Neural progenitor cell (in vitro differentiated cells): ENCODE measurements around the gene TRIM73.
"Not testable (repeated sequence)": the region's sequence is repeated elsewhere in the genome, so short reads cannot be mapped to it uniquely, and the experiment has no call there.

Source experiments
- EZH2 ChIP-seq: fragments of 200-600 bp; sonication (generic); IDR thresholded peaks from 2 replicates; pipeline ENCODE4 v1.6.1; 2017; ENCODE audit warnings: antibody characterized with exemption, mild to moderate bottlenecking, moderate library complexity
- EZH2phosphoT487 ChIP-seq: fragments of 200-600 bp; sonication (generic); IDR thresholded peaks from 2 replicates; pipeline ENCODE4 v1.6.1; 2017; ENCODE audit warnings: antibody characterized with exemption
- TF ChIP-seq, protein P1 (sequence below): fragments of 200-600 bp; sonication (generic); IDR thresholded peaks from 2 replicates; pipeline ENCODE4 v1.5.1; 2017; ENCODE audit warnings: antibody characterized with exemption, mild to moderate bottlenecking

- TF ChIP-seq, protein P1, sequence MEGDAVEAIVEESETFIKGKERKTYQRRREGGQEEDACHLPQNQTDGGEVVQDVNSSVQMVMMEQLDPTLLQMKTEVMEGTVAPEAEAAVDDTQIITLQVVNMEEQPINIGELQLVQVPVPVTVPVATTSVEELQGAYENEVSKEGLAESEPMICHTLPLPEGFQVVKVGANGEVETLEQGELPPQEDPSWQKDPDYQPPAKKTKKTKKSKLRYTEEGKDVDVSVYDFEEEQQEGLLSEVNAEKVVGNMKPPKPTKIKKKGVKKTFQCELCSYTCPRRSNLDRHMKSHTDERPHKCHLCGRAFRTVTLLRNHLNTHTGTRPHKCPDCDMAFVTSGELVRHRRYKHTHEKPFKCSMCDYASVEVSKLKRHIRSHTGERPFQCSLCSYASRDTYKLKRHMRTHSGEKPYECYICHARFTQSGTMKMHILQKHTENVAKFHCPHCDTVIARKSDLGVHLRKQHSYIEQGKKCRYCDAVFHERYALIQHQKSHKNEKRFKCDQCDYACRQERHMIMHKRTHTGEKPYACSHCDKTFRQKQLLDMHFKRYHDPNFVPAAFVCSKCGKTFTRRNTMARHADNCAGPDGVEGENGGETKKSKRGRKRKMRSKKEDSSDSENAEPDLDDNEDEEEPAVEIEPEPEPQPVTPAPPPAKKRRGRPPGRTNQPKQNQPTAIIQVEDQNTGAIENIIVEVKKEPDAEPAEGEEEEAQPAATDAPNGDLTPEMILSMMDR, result not testable (repeated sequence)
- not testable (repeated sequence) for TF ChIP-seq EZH2, EZH2phosphoT487
Measured at GRCh38 chr7:75449946-75450345, 54.5 kb downstream of the TRIM73 start.
